ENCODE results near the gene HSD17B8. TPM values are rescaled to one million over a fixed set of nuclear protein-coding genes. Genes with fewer than 3 reads are reported as not detected.

The HSD17B8 gene
- polyA plus RNA-seq, 1 of the 3 experiments (the other 2 are of a cell fraction) = 37.5 TPM

GRCh38 chr6:33247977-33248642 is 43.7 kb downstream of the HSD17B8 start:
- Histone ChIP-seq H3K36me3 (replicated peaks in 1 of 2; ENCODE audit: control insufficient read depth in 1 of 2, insufficient read depth in 2 of 2, low read length in 1 of 2) (peaks cover 6 to 9% of the 10 kb centered on the region in 2 experiments), H3K9me3 (no peaks in the 10 kb centered on the region), H4K20me1 (ENCODE audit: insufficient read depth) (no peaks in the 10 kb centered on the region), H2AFZ (ENCODE audit: low read depth) (peak overlapping the region; percentile 88), H3K9me2 (no peaks in the 10 kb centered on the region), H3K4me1 (ENCODE audit: control insufficient read depth in 1 of 2, insufficient read depth in 2 of 2, low read depth in 1 of 2, low read length in 1 of 2) (peaks cover 21 to 30% of the 10 kb centered on the region in 2 experiments), H3F3A (replicated peaks; ENCODE audit: insufficient read depth) (peaks cover 34% of the 10 kb centered on the region), H3K4me2 (peak overlapping the region; percentile 98), H3K79me2 (ENCODE audit: insufficient read depth) (peaks cover 10% of the 10 kb centered on the region; the same call in 1 of the 2 replicates), H3K27me3 (ENCODE audit: insufficient read depth) (no peaks in the 10 kb centered on the region; the same call in 1 of the 2 replicates), H3K4me3 (ENCODE audit: low read depth in 2 of 2, low read length in 1 of 2) (peak overlapping the region; percentile 62 to 76), H3K9ac (peak overlapping the region; percentile 72), H3K27ac (ENCODE audit: low read depth in 2 of 2, low read length in 1 of 2) (peak overlapping the region; percentile 96)
- CTCF ChIA-PET = interaction anchor here (0.6 to 7.3 kb wide), 64 partner anchors 11 to 394 kb away, joined by 3 to 96 read pairs (median 6); partner anchors contain the start of genes B3GALT4, HLA-DMA, HLA-DMB and HLA-DOA
- POLR2A ChIA-PET = interaction anchor here (1.0 to 3.0 kb wide), 7 partner anchors 11 to 354 kb away, joined by 3 to 18 read pairs (median 5); partner anchors contain the start of genes B3GALT4, HSD17B8, RING1 and RPS18
- peak; percentile 79 for TF ChIP-seq SMC3 (IDR thresholded peaks at IDR 0.05; ENCODE audit: low read depth, low read length)
- TF ChIP-seq JUND (IDR thresholded peaks at IDR 0.05) = no peak
- no peak for TF ChIP-seq POLR2AphosphoS5 (IDR thresholded peaks at IDR 0.05; ENCODE audit: low read depth, low read length)
- no peak for TF ChIP-seq MEF2A (IDR thresholded peaks at IDR 0.05; ENCODE audit: borderline replicate concordance, low read depth)
- TF ChIP-seq, protein P1, sequence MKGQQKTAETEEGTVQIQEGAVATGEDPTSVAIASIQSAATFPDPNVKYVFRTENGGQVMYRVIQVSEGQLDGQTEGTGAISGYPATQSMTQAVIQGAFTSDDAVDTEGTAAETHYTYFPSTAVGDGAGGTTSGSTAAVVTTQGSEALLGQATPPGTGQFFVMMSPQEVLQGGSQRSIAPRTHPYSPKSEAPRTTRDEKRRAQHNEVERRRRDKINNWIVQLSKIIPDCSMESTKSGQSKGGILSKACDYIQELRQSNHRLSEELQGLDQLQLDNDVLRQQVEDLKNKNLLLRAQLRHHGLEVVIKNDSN (IDR thresholded peaks at IDR 0.05; ENCODE audit: borderline replicate concordance, low read depth) = peak; percentile 15; the same call in 1 of the 2 replicates
- peak; percentile 14; the same call in 1 of the 2 replicates for TF ChIP-seq MXI1 (IDR thresholded peaks at IDR 0.05; ENCODE audit: low read depth, low read length)
- no peak for TF ChIP-seq GABPA (IDR thresholded peaks at IDR 0.05; ENCODE audit: low read depth)
- TF ChIP-seq RAD21 (IDR thresholded peaks at IDR 0.05; ENCODE audit: low read length) = peak; percentile 95
- TF ChIP-seq RXRA (IDR thresholded peaks at IDR 0.05; ENCODE audit: borderline replicate concordance, low read depth) = no peak
- TF ChIP-seq MAX (IDR thresholded peaks at IDR 0.05; ENCODE audit: low read depth) = peak; percentile 36; the same call in 1 of the 2 replicates
- peak; percentile 52; the same call in 1 of the 2 replicates for TF ChIP-seq SIN3A (IDR thresholded peaks at IDR 0.05; ENCODE audit: borderline replicate concordance, low read depth, low read length)
- TF ChIP-seq, protein P2, sequence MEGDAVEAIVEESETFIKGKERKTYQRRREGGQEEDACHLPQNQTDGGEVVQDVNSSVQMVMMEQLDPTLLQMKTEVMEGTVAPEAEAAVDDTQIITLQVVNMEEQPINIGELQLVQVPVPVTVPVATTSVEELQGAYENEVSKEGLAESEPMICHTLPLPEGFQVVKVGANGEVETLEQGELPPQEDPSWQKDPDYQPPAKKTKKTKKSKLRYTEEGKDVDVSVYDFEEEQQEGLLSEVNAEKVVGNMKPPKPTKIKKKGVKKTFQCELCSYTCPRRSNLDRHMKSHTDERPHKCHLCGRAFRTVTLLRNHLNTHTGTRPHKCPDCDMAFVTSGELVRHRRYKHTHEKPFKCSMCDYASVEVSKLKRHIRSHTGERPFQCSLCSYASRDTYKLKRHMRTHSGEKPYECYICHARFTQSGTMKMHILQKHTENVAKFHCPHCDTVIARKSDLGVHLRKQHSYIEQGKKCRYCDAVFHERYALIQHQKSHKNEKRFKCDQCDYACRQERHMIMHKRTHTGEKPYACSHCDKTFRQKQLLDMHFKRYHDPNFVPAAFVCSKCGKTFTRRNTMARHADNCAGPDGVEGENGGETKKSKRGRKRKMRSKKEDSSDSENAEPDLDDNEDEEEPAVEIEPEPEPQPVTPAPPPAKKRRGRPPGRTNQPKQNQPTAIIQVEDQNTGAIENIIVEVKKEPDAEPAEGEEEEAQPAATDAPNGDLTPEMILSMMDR (IDR thresholded peaks at IDR 0.05) = peak; percentile 88
- no peak for TF ChIP-seq TEAD4 (IDR thresholded peaks at IDR 0.05; ENCODE audit: borderline replicate concordance, insufficient read depth)
- peak; percentile 22 for TF ChIP-seq CHD2 (IDR thresholded peaks at IDR 0.05; ENCODE audit: low read length, partially characterized antibody)
- TF ChIP-seq NRF1 (IDR thresholded peaks at IDR 0.05; ENCODE audit: low read depth, low read length) = peak; percentile 41; the same call in 1 of the 2 replicates
- peak; percentile 2; the same call in 1 of the 2 replicates for TF ChIP-seq TAF1 (IDR thresholded peaks at IDR 0.05; ENCODE audit: borderline replicate concordance, low read depth, low read length)
- TF ChIP-seq, protein P3, sequence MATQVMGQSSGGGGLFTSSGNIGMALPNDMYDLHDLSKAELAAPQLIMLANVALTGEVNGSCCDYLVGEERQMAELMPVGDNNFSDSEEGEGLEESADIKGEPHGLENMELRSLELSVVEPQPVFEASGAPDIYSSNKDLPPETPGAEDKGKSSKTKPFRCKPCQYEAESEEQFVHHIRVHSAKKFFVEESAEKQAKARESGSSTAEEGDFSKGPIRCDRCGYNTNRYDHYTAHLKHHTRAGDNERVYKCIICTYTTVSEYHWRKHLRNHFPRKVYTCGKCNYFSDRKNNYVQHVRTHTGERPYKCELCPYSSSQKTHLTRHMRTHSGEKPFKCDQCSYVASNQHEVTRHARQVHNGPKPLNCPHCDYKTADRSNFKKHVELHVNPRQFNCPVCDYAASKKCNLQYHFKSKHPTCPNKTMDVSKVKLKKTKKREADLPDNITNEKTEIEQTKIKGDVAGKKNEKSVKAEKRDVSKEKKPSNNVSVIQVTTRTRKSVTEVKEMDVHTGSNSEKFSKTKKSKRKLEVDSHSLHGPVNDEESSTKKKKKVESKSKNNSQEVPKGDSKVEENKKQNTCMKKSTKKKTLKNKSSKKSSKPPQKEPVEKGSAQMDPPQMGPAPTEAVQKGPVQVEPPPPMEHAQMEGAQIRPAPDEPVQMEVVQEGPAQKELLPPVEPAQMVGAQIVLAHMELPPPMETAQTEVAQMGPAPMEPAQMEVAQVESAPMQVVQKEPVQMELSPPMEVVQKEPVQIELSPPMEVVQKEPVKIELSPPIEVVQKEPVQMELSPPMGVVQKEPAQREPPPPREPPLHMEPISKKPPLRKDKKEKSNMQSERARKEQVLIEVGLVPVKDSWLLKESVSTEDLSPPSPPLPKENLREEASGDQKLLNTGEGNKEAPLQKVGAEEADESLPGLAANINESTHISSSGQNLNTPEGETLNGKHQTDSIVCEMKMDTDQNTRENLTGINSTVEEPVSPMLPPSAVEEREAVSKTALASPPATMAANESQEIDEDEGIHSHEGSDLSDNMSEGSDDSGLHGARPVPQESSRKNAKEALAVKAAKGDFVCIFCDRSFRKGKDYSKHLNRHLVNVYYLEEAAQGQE (IDR thresholded peaks at IDR 0.05; ENCODE audit: low read depth, low read length) = no peak
- peak; percentile 81 for DNase-seq
- 14% methylated on average over 25 of the region's 28 CpGs for WGBS (ENCODE audit: low lambda C conversion rate)

Data from SK-N-SH (cell line).